MM.1S (cell line): ENCODE results near the gene KCNIP4.

Experiments used
- CTCF ChIP-seq: fragments of 300-600 bp; sonication (generic); IDR thresholded peaks from 2 replicates; pipeline ENCODE4 v1.5.1; 2016; ENCODE audit warnings: antibody characterized with exemption, low read length, mixed read lengths
- EZH2 ChIP-seq: fragments of 300-600 bp; sonication (generic); optimal IDR thresholded peaks from 2 replicates; pipeline ENCODE3; 2017; ENCODE audit warnings: low read depth, mild to moderate bottlenecking, antibody characterized with exemption, low read length, mixed read lengths

GRCh38 chr4:21835712-21836111 lies 112.9 kb downstream of the KCNIP4 start:
- TF ChIP-seq EZH2 = no peak
- no peak for TF ChIP-seq CTCF
